KOPT-K1 (cell line): ENCODE measurements around the gene SLC16A4.

Experiments used
- H3K27ac ChIP-seq: fragments of 200-600 bp; sonication (generic); 2 replicates; pipeline ENCODE4 v1.5.1; 2016; ENCODE audit warnings: antibody characterized with exemption, mild to moderate bottlenecking, low read depth, low read length; ENCODE audit not compliant: poor library complexity, severe bottlenecking
- H3K36me3 ChIP-seq: fragments of 200-600 bp; sonication (generic); 2 replicates; pipeline ENCODE4 v1.5.1; 2017; ENCODE audit warnings: antibody characterized with exemption, mild to moderate bottlenecking, low read length, moderate library complexity; ENCODE audit not compliant: insufficient read depth
- H3K9me3 ChIP-seq: fragments of 200-600 bp; sonication (generic); 2 replicates; pipeline ENCODE4 v1.5.1; 2017; ENCODE audit warnings: antibody characterized with exemption, low read length, mild to moderate bottlenecking; ENCODE audit not compliant: insufficient read depth, poor library complexity, severe bottlenecking

SLC16A4 gene

DNA sequence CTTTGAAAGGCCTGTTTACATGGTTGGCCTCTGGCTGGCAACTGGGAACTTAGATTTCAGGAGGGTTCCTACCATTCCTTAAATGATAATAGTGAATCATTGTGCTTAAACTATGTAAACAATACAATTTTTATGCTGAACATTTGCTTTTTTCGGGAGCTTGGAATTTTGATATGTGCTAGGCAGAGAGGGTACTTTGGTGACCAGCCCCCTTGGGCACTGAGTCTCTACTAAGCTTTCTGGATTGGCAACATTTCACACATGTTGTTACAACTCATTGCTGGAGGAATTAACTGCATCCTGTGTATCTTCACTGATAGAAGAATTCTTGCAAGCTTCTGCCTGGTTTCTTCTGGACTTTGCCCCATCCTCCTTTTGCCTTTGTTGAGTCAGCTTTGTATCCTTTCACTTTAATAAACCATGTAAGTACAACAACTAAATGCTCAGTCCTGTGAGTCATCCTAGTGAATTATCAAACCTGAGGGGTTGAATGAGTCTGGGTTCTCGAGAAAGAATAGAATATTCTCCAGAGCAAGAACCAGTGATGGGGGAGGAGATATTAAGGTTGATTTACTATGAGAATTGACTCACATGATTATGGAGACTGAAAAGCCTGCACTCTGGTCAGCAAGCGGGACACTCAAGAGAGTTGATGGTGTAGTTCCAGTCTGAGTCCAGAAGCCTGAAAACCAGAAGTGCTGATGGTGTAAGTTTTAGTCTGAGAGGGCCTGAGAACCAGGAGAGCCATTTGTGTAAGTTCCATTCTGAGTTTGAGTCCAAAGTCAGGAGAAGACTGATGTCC is 3.1 kb upstream of the SLC16A4 start:
- H3K36me3 ChIP-seq: peaks cover 25% of the 10 kb centered on the region
- no peak overlapping the region for H3K27ac ChIP-seq
- no peaks in the 10 kb centered on the region for H3K9me3 ChIP-seq

DNA sequence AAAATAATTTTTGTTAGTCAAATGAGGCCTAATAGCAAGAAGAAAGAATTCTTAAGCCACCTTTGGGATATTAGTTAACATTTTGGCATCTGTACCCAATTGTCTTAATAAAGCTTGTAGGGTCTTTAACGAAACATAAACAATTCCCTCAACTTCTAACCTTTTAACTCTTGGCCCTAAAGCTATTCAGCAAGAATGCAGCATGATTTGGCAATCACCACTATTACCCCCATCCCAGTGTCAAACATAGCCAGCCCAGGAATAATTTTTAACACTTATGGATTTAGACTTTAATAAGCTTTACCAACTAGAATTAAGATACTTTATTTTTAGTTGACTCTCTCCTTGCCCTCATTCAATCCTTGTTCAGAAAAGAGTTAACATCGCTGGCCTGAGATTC is 2.5 kb upstream of the SLC16A4 start:
- Histone ChIP-seq H3K36me3 (peaks cover 25% of the 10 kb centered on the region; the same call in 1 of the 2 replicates), H3K9me3 (no peaks in the 10 kb centered on the region), H3K27ac (no peak overlapping the region)

GRCh38 chr1:110390096-110390495 is 730 bp downstream of the SLC16A4 start:
- H3K9me3 ChIP-seq: no peaks in the 10 kb centered on the region
- H3K27ac ChIP-seq: no peak overlapping the region
- peaks cover 35% of the 10 kb centered on the region; the same call in 1 of the 2 replicates for H3K36me3 ChIP-seq

DNA sequence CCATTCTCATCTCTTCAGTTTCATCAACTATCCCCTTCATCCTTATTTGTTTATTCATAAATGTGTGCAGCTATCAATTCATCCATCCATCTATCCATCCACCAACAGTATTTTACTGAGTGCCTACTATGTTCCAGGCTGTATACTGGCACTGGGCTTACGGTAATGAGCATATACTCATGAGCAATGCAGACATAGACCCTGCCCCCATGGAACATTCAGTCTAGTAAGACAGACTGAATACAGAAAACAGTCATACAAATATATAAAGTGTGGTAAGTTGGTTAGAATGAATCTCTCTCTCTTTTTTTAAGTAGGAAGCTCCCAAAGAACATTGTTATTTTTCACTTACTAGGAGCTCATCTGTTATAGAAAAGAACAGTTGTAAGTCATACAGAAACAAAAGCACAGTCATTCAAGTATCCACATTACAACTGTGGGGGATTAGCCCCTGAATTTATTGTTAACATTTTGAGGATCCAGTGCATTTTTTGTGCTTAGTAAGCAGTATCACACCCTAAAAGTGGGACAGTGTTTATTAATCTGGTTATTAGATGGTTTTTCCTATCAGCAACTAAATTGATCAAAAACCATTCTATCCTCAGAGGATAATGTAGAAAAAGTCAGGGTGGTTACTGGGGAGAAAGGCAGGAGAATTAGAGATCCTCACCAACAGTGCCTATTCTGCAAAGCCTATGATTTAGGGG is 3.6 kb downstream of the SLC16A4 start:
- no peaks in the 10 kb centered on the region for H3K9me3 ChIP-seq
- H3K36me3 ChIP-seq: peaks cover 33% of the 10 kb centered on the region
- no peak overlapping the region for H3K27ac ChIP-seq

DNA sequence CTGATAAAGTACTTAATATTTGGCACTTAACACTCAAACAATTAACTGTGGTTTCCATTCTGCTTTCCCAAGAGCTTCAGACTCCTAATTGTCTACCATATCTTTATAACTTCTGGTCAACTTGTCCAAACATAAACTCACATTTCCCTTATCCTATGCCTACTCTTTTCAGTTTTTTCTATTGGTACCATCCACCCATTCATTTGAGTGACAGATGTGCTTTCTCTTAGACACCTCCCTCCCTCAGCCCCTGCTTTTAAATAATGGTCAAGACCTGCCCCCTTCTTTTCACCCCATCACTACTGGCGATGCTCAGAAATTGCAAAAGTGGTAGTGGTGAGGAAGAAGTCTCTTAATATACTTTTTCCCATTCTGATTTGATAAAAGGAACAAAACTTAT is 5.5 kb downstream of the SLC16A4 start:
- Histone ChIP-seq H3K9me3 (no peaks in the 10 kb centered on the region), H3K27ac (no peak overlapping the region), H3K36me3 (peaks cover 49% of the 10 kb centered on the region)

GRCh38 chr1:110384581-110385321 is 6.1 kb downstream of the SLC16A4 start:
- Histone ChIP-seq H3K36me3 (peaks cover 55% of the 10 kb centered on the region), H3K9me3 (no peaks in the 10 kb centered on the region), H3K27ac (peak overlapping the region; percentile 55)

- Histone ChIP-seq H3K36me3 (peaks cover 64% of the 10 kb centered on the region), H3K27ac (peak overlapping the region; percentile 55), H3K9me3 (no peaks in the 10 kb centered on the region)
Measured at GRCh38 chr1:110383251-110383990, 7.4 kb downstream of the SLC16A4 start.

DNA sequence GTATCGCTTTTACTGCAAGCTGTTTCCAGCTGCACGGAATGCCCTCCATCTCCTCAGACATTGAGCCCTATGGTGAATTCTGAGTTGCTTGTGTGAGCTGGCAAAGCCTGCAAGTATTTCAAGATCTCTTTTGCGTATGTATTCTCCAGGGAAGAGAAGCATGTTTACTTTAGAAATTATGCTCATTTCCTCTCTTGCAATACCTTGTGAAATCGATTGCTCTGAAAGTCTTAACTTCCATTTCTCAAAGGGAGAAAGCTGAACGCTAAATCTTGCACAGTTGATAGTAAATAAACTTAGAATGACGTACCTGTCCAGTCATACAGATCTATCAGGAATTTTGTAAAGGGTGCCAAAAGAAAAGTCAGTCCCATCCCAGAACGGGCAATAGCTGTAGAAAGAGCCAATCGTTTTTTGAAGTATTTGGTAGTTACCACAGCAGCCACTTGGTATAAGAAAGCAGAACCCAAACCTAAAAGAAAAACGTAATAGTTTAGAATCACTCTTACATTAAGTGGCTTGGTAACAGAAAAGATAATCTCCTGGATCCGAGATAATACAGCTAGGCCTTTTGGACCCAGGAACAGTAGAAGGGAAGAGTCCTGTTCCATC is 10.0 kb downstream of the SLC16A4 start:
- Histone ChIP-seq H3K9me3 (no peaks in the 10 kb centered on the region), H3K27ac (no peak overlapping the region), H3K36me3 (peaks cover 69% of the 10 kb centered on the region)

DNA sequence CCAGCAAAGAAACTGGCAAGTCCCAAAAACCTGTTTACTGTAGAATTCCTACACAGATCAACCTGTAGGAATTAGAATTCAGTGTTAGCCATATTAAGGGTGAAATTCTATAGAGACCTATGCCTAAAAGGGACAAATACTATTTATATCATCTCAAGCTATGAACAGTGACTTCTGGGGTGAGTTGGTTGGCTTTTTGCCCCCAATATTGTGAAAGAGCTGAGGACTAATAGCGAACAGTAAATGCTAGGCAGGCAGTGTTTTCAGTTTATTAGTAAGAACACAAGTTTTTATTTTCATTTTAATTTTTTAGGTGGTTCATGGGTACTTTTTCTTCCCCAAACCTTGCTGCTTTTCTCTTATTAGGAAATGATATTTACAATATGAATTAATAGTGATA is 15.3 kb downstream of the SLC16A4 start:
- peaks cover 98% of the 10 kb centered on the region for H3K36me3 ChIP-seq
- no peak overlapping the region for H3K27ac ChIP-seq
- H3K9me3 ChIP-seq: no peaks in the 10 kb centered on the region

DNA sequence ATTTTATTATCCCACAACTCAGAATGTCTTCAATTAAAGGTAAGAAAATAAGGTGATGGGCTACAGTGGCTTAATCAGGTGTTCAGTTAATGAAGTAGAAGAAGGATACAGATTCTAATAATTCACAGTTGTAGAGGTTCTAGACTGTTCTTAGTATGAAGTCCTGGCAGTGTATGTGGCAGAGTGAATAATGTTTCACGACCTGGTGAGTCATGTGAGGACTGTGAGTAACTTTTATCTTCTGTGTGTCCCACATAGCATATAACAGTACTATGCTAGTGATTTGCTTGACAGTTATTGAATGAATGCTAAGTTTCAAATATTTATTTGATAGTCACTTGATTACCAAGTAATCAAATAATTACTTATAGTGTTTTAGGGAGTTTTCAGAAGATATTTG is 20.0 kb downstream of the SLC16A4 start:
- H3K27ac ChIP-seq: no peak overlapping the region
- H3K36me3 ChIP-seq: peaks cover 99% of the 10 kb centered on the region
- no peaks in the 10 kb centered on the region for H3K9me3 ChIP-seq

- H3K36me3 ChIP-seq: peaks cover 97% of the 10 kb centered on the region
- no peaks in the 10 kb centered on the region for H3K9me3 ChIP-seq
- H3K27ac ChIP-seq: no peak overlapping the region
Measured at GRCh38 chr1:110364221-110364620, 26.6 kb downstream of the SLC16A4 start.

- no peaks in the 10 kb centered on the region for H3K9me3 ChIP-seq
- no peak overlapping the region for H3K27ac ChIP-seq
- peaks cover 98% of the 10 kb centered on the region for H3K36me3 ChIP-seq
Measured at GRCh38 chr1:110361856-110362255, 29.0 kb downstream of the SLC16A4 start.

DNA sequence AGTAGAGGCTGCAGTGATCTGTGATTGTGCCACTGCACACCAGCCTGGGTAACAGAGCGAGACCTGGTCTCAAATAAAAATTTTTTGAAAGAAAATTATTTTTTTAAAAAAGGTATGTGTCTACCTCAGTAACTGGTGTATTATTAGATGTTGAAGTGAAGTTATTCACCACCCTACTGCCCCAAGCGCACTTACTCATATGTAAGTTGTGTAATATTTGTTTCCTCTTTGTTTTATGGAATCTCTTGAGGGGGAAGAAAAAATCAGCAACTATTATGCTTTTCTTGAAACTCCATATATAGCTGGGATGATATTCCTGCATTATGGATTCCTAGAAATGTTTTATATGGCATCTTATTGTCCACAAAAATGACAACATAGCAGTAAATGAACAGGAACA is 30.4 kb downstream of the SLC16A4 start:
- no peak overlapping the region for H3K27ac ChIP-seq
- H3K36me3 ChIP-seq: peaks cover 98% of the 10 kb centered on the region
- no peaks in the 10 kb centered on the region for H3K9me3 ChIP-seq

DNA sequence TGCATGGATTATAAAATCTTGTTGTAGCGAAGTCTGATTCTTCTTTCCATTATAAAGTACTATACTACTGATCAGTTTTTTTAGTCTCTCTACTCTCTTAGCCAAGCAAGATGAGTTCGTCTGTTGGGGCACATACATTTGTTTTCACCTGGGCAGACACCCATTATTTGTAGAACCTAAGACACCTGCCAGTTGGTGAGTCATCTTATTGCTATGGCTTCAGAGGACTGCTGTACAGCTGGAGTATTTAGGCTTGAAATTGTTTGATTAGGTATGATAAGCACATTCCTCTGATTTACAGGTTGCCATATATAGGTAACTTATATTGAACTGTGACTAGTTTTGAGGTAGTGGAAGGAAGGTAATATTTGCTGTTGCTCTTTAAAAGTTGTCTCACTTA is 34.4 kb downstream of the SLC16A4 start:
- Histone ChIP-seq H3K36me3 (peaks cover 98% of the 10 kb centered on the region), H3K9me3 (no peaks in the 10 kb centered on the region), H3K27ac (no peak overlapping the region)
